ENCODE results near the gene ROPN1L.

ROPN1L gene

GRCh38 chr5:10434392-10434791 lies 7.3 kb upstream of the ROPN1L start:
- no peak for DNase-seq (ENCODE audit: extremely low spot score)
- no peak for TF ChIP-seq CTCF (IDR thresholded peaks at IDR 0.05; ENCODE audit: control extremely low read depth, extremely low read depth, low read depth, missing control alignments)
- ChIA-PET CTCF (no interaction called here), POLR2A (no interaction called here)

- ChIA-PET POLR2A (no interaction called here), CTCF (interaction anchor here (6.8 kb wide), 1 partner anchor 14 kb away, joined by 46 read pairs; no protein-coding TSS in a partner anchor)
- no peak for TF ChIP-seq CTCF (IDR thresholded peaks at IDR 0.05; ENCODE audit: control extremely low read depth, extremely low read depth, low read depth, missing control alignments)
- no peak for DNase-seq (ENCODE audit: extremely low spot score)
Observed at GRCh38 chr5:10438301-10438700, 3.4 kb upstream of the ROPN1L start.

- ChIA-PET POLR2A (no interaction called here), CTCF (interaction anchor here (6.8 kb wide), 1 partner anchor 13 kb away, joined by 46 read pairs; no protein-coding TSS in a partner anchor)
- no peak for TF ChIP-seq CTCF (IDR thresholded peaks at IDR 0.05; ENCODE audit: control extremely low read depth, extremely low read depth, low read depth, missing control alignments)
- DNase-seq (ENCODE audit: extremely low spot score) = no peak
Observed at GRCh38 chr5:10439692-10440091, 2.0 kb upstream of the ROPN1L start.

- CTCF ChIA-PET = interaction anchor here (3.9 to 6.8 kb wide), 2 partner anchors 12 to 188 kb away, joined by 18 to 46 read pairs; no protein-coding TSS in a partner anchor
- POLR2A ChIA-PET = no interaction called here
- DNase-seq (ENCODE audit: extremely low spot score) = no peak
Observed at GRCh38 chr5:10440367-10440990, 1.2 kb upstream of the ROPN1L start.

GRCh38 chr5:10441992-10442435 lies 335 bp downstream of the ROPN1L start:
- POLR2A ChIA-PET = interaction anchor here (0.6 kb wide), 1 partner anchor 86 kb away, joined by 4 read pairs; no protein-coding TSS in a partner anchor
- DNase-seq (ENCODE audit: extremely low spot score) = no peak
- no peak for TF ChIP-seq CTCF (IDR thresholded peaks at IDR 0.05; ENCODE audit: control extremely low read depth, extremely low read depth, low read depth, missing control alignments)
- CTCF ChIA-PET = interaction anchor here (1.1 to 6.8 kb wide), 4 partner anchors 10 to 186 kb away, joined by 3 to 46 read pairs (median 11); no protein-coding TSS in a partner anchor

More at GRCh38 chr5:10440367-10440990, 1.2 kb upstream of the ROPN1L start:
- TF ChIP-seq CTCF (IDR thresholded peaks at IDR 0.05; ENCODE audit: control extremely low read depth, extremely low read depth, low read depth, missing control alignments) = no peak

GRCh38 chr5:10442576-10442975 lies 897 bp downstream of the ROPN1L start:
- DNase-seq (ENCODE audit: extremely low spot score) = no peak
- TF ChIP-seq CTCF (IDR thresholded peaks at IDR 0.05; ENCODE audit: control extremely low read depth, extremely low read depth, low read depth, missing control alignments) = no peak
- POLR2A ChIA-PET = interaction anchor here (0.6 kb wide), 1 partner anchor 85 kb away, joined by 4 read pairs; no protein-coding TSS in a partner anchor
- CTCF ChIA-PET = interaction anchor here (1.1 to 6.8 kb wide), 5 partner anchors 10 to 186 kb away, joined by 3 to 46 read pairs (median 5); no protein-coding TSS in a partner anchor
